Measurements from ENCODE around the gene SACM1L.

SACM1L gene

DNA sequence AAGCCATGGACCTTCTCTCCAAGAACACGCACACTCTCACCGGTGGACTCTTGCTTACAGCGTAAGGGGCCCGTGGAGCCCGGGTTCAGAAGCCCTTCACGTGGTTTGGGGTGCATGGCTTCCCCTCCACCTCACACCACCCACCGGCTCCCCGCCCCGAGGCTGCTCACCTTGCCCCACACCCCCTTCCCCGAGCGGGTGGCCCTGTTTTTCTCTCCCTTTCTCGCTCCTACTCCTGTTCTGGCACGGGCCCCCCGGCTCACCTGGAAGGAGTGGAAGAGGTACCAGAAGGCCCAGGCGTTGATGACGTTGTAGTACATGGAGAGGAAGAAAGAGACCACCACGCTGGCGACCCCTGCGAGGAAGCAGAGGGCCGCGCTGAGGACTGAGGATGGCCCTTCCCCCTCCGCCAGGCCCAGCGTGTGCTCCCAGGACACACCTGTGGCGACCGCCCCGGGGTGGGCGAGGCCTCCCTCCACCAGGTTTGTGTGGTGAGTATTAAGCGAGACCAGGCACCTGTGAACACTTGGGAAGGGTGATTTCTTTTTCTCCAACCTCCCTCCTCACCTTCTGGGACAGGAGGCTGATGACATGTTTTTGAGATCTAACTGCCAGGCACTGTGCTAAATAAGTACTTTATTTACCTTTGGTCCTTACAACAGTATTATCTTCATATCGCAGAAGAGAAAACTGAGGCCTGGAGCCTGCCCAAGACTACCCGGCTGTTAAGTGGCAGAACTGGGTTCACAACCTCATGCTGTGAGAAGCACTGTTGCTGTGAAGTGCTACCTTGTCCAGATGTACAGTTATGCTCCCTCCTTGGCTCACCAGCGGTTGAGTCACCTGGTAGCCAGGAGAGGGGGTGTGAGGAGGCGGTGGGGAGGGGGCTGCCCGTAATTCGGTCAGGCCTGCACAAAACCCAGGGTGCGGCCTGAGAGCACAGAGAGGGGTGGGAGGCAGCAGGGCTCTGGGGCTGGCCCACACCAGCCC is 90.8 kb downstream of the SACM1L start:
- peaks cover 2% of the 10 kb centered on the region for H3K9me3 ChIP-seq (ENCODE audit: insufficient read depth, low read length, severe bottlenecking)
- no peak overlapping the region for H3K4me3 ChIP-seq (ENCODE audit: low read depth in 1 of 2, low read length in 2 of 2)
- H3K27me3 ChIP-seq (ENCODE audit: insufficient read depth, low read length, poor library complexity): no peaks in the 10 kb centered on the region
- DNase-seq (no peak), ATAC-seq (ENCODE audit: insufficient read depth, low read depth) (no peak)
- H3K27ac ChIP-seq (ENCODE audit: low read length): no peak overlapping the region
- 0 out of 2 replicates have a peak, but pooled peaks cover 2% of the 10 kb centered on the region for H3K36me3 ChIP-seq (ENCODE audit: insufficient read depth, low read length)
- 0 out of 2 replicates have a peak, but pooled peaks cover 3% of the 10 kb centered on the region for H4K20me1 ChIP-seq (ENCODE audit: insufficient read depth, low read length)
- H3K9ac ChIP-seq (ENCODE audit: low read depth, low read length): no peak overlapping the region
- no peak overlapping the region for H3K4me2 ChIP-seq (ENCODE audit: insufficient read depth, low read length)
- no peak for TF ChIP-seq EZH2 (IDR thresholded peaks at IDR 0.05; ENCODE audit: borderline replicate concordance, low read depth, low read length, severe bottlenecking)
- TF ChIP-seq, protein P1, sequence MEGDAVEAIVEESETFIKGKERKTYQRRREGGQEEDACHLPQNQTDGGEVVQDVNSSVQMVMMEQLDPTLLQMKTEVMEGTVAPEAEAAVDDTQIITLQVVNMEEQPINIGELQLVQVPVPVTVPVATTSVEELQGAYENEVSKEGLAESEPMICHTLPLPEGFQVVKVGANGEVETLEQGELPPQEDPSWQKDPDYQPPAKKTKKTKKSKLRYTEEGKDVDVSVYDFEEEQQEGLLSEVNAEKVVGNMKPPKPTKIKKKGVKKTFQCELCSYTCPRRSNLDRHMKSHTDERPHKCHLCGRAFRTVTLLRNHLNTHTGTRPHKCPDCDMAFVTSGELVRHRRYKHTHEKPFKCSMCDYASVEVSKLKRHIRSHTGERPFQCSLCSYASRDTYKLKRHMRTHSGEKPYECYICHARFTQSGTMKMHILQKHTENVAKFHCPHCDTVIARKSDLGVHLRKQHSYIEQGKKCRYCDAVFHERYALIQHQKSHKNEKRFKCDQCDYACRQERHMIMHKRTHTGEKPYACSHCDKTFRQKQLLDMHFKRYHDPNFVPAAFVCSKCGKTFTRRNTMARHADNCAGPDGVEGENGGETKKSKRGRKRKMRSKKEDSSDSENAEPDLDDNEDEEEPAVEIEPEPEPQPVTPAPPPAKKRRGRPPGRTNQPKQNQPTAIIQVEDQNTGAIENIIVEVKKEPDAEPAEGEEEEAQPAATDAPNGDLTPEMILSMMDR (IDR thresholded peaks at IDR 0.05; ENCODE audit: borderline replicate concordance, extremely low read depth, low read length, poor library complexity, severe bottlenecking): no peak
- no peak overlapping the region for H2AFZ ChIP-seq (ENCODE audit: low read depth, low read length)
- no peaks in the 10 kb centered on the region for H3K79me2 ChIP-seq (ENCODE audit: insufficient read depth, low read length)
- H3K4me1 ChIP-seq (ENCODE audit: insufficient read depth, low read length): no peaks in the 10 kb centered on the region

DNA sequence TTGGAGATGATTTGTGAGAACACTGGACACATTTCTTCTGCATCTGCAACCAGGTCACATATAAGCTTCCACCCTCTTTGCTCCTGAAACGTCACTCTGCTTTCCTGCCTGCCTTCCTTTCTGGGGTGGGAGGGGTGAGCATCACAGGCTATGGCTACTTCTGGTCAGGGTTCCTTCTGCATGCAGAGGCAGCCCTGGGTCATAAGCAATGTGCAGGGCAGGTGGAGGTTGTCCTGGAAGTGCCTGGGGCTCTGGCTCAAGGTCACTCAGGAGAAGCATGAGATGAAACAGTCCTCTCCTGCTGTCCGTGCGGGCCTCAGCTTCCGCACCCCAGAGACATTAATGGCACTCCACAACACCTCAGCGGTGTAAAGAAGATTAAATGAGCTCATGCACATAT is 92.1 kb downstream of the SACM1L start:
- Histone ChIP-seq H3K4me2 (ENCODE audit: insufficient read depth, low read length) (no peak overlapping the region), H3K4me1 (ENCODE audit: insufficient read depth, low read length) (no peaks in the 10 kb centered on the region), H4K20me1 (ENCODE audit: insufficient read depth, low read length) (0 out of 2 replicates have a peak, but pooled peaks cover 3% of the 10 kb centered on the region), H3K36me3 (ENCODE audit: insufficient read depth, low read length) (0 out of 2 replicates have a peak, but pooled peaks cover 2% of the 10 kb centered on the region), H2AFZ (ENCODE audit: low read depth, low read length) (no peak overlapping the region), H3K27me3 (ENCODE audit: insufficient read depth, low read length, poor library complexity) (no peaks in the 10 kb centered on the region), H3K4me3 (ENCODE audit: low read depth in 1 of 2, low read length in 2 of 2) (no peak overlapping the region), H3K27ac (ENCODE audit: low read length) (no peak overlapping the region), H3K9ac (ENCODE audit: low read depth, low read length) (no peak overlapping the region), H3K9me3 (ENCODE audit: insufficient read depth, low read length, severe bottlenecking) (peaks cover 2% of the 10 kb centered on the region), H3K79me2 (ENCODE audit: insufficient read depth, low read length) (no peaks in the 10 kb centered on the region)
- ATAC-seq (ENCODE audit: insufficient read depth, low read depth): no peak
- peak; percentile 1 for DNase-seq
- no peak for TF ChIP-seq EZH2 (IDR thresholded peaks at IDR 0.05; ENCODE audit: borderline replicate concordance, low read depth, low read length, severe bottlenecking)
- TF ChIP-seq, protein P1 (IDR thresholded peaks at IDR 0.05; ENCODE audit: borderline replicate concordance, extremely low read depth, low read length, poor library complexity, severe bottlenecking): no peak

DNA sequence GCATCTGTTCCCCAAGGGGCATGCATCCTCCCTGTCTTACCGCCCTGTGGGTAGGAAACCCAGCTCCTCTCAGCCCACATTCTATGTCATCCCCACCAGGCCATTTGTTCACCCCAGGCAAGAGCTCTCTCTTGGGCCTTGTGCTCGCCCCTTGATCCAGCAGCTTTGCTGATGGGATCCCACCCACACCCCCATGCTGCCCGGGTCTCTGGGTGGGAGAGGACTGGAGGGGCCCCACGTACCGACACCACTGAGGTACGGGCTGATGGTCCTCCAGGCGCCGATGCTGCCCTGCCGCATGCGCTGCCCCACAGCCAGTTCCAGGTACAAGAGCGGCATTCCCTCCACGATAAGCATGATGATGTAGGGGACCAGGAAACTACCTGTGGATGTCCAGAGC is 92.6 kb downstream of the SACM1L start:
- Histone ChIP-seq H3K9ac (ENCODE audit: low read depth, low read length) (no peak overlapping the region), H3K79me2 (ENCODE audit: insufficient read depth, low read length) (no peaks in the 10 kb centered on the region), H3K9me3 (ENCODE audit: insufficient read depth, low read length, severe bottlenecking) (peaks cover 2% of the 10 kb centered on the region), H4K20me1 (ENCODE audit: insufficient read depth, low read length) (0 out of 2 replicates have a peak, but pooled peaks cover 3% of the 10 kb centered on the region), H3K4me1 (ENCODE audit: insufficient read depth, low read length) (no peaks in the 10 kb centered on the region), H3K27ac (ENCODE audit: low read length) (no peak overlapping the region), H2AFZ (ENCODE audit: low read depth, low read length) (no peak overlapping the region), H3K4me3 (ENCODE audit: low read depth in 1 of 2, low read length in 2 of 2) (no peak overlapping the region), H3K27me3 (ENCODE audit: insufficient read depth, low read length, poor library complexity) (no peaks in the 10 kb centered on the region), H3K4me2 (ENCODE audit: insufficient read depth, low read length) (no peak overlapping the region), H3K36me3 (ENCODE audit: insufficient read depth, low read length) (0 out of 2 replicates have a peak, but pooled peaks cover 2% of the 10 kb centered on the region)
- DNase-seq (peak; percentile 1), ATAC-seq (ENCODE audit: insufficient read depth, low read depth) (no peak)
- no peak for TF ChIP-seq EZH2 (IDR thresholded peaks at IDR 0.05; ENCODE audit: borderline replicate concordance, low read depth, low read length, severe bottlenecking)
- TF ChIP-seq, protein P1 (IDR thresholded peaks at IDR 0.05; ENCODE audit: borderline replicate concordance, extremely low read depth, low read length, poor library complexity, severe bottlenecking): no peak
